Activated T-helper 1 cell treated with anti-CD3 and anti-CD28 coated beads, Interleukin-2, amount 50 U/mL, for 16 hours (primary cell): ENCODE data around the gene TMEM30B.

Experiments
- DNase-seq, 2 donors: peaks; one replicate each; pipeline ENCODE4 v3.0.0-alpha.2; 2020; ENCODE audit warnings: low read depth in 1 of 2, low spot score in 1 of 2

TMEM30B gene

DNA sequence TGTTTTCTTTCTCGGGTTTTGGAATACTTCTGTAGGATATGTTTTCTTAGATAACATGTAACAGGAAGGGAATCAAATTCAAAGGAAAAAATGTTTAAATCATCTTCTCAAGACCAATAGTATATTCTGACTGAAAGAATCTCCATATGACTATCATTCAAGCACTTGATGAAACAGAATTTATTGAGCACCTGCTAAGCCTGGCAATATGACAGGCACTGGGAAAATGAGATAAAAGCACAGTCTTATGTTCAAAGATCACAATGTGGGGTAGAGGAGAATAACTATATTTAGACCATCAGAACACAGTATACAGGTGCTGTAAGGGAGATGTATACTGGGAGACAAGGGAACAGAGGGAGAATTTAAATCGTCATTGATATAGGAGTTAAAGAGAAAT is 19.1 kb upstream of the TMEM30B start:
- no peak for DNase-seq

DNA sequence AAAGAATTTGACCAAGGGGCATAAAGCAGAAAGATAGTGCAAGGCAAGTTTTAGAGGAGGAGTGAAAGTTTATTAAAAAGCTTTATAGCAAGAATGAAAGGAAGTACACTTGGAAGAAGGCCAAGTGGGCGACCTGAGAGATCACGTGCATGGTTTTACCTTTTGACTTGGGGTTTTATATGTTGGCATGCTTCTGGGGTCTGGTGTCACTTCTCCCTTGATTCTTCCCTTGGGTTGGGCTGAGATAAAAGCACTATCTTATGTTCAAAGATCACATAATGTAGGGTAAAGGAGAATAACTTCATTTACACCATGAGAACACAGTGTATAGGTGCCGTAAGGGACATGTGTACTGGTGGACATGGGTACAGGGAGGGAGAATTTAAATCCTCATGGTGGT is 17.7 kb upstream of the TMEM30B start:
- DNase-seq, result no peak

GRCh38 chr14:61297581-61297980 is 16.4 kb upstream of the TMEM30B start:
- DNase-seq, result no peak

- DNase-seq, result no peak
These were observed 15.8 kb upstream of the TMEM30B start for GRCh38 chr14:61296719-61297502.

GRCh38 chr14:61296151-61296550 is 15.0 kb upstream of the TMEM30B start:
- DNase-seq, result no peak

DNA sequence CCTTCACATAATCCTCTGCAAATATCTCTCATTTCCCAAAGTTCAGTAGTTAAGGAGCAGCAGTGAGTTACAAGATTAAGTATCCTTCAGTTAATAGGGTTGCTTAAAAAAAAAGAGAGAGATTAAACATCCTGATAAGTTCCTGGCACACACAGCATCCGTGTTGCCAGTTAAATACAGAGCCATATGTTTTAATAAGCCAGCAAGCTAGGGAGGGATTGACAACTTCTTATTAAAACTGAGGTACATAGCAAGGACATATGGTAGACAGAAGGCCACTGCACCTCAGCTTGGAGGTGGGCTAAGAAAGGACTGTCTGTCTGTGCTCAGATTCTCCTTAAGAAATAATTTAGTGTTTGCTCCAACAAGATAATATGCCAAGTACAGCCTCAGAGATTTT is 9.6 kb upstream of the TMEM30B start:
- no peak for DNase-seq

DNA sequence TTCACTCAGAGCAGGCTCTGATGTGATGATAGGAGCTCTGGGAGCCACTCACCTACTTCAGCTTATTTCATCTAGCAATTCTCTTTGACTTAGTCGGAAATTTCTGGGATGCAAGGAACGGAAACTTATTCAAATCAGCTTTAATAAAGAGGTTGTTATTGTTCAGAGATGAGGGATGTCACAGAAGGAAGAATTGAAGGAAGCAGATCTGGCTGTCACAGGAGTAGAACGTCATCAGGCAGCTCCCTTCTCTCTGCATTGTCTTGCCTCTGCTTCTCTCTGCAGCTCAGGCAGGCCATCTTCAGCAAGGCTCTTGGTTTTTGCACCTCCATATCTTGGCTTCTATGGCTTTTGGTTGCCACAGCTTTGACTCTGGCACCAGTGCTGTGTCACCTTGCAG is 7.6 kb upstream of the TMEM30B start:
- DNase-seq, result no peak

DNA sequence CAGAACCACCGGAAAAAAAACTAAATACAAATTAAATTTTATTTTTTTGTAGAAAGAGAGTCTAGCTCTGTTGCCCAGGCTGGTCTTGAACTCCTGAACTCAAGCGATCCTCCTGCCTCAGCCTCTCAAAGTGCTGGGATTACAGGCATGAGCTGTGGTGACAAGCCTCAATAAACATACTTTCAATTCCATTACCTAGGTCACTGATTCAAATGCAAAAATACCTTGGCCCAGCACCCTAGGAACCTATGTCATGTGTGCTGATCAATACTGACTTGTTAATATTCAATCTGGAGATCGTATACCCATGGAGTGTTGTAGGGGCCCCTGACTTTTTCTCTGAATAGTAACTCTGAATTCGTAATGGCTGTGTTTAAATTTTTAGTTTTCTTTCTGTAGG is 7.1 kb upstream of the TMEM30B start:
- DNase-seq, result no peak

DNA sequence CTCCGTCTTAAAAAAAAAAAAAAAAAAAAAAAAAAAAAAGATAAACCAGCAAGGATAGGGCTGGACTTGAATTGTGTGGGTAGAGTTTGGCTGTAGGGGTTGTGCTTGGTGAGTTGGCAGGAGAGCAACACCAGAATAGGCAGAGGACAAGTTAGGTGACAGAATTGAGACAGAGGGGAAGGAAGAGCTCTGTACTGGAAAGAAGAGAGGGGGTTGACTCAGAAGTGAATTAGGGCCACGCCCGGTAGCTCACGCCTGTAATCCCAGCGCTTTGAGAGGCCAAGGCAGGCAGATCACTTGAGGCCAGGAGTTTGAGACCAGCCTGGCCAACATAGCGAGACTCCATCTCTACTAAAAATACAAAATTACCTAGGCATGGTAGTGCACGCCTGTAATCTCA is 6.1 kb upstream of the TMEM30B start:
- DNase-seq, result no peak

GRCh38 chr14:61285364-61285763 is 4.2 kb upstream of the TMEM30B start:
- DNase-seq, result no peak

- DNase-seq, result no peak
These were observed 2.9 kb upstream of the TMEM30B start for GRCh38 chr14:61284001-61284400.

DNA sequence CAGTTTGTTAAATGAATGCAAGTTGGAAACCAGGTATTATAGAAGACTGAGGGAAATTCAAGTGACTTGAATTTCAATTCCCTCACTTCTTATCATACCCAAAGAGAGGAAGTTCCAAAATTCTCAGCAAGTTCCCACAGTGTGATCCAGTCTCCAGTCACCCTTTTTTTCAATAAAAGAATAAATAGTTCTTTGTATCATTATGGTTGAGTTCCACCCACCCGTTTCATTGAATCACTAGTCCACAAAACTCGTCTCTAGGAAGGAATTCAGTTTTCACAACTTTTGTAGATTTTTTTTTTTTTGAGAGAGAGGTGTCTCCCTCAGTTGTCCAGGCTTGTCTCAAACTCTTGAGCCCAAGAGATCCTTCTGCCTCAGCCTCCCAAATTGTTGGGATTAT is 1.6 kb upstream of the TMEM30B start:
- DNase-seq, result no peak

DNA sequence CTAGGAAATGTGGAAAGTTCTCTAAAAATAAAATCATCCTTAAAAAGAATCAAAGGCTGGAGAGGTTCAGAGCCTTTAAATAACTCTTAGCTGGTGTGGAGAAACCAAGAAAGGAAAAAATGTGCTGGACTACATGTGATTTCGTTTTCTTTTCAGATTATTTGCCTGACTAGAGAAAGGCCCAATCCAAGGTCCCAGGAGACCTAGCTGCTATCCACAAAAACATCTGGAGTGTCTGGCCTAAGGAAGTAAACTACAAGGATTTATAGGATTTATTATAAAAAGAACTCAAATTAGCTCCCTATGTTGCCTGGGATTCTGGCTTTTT is 774 bp upstream of the TMEM30B start:
- DNase-seq, result no peak

DNA sequence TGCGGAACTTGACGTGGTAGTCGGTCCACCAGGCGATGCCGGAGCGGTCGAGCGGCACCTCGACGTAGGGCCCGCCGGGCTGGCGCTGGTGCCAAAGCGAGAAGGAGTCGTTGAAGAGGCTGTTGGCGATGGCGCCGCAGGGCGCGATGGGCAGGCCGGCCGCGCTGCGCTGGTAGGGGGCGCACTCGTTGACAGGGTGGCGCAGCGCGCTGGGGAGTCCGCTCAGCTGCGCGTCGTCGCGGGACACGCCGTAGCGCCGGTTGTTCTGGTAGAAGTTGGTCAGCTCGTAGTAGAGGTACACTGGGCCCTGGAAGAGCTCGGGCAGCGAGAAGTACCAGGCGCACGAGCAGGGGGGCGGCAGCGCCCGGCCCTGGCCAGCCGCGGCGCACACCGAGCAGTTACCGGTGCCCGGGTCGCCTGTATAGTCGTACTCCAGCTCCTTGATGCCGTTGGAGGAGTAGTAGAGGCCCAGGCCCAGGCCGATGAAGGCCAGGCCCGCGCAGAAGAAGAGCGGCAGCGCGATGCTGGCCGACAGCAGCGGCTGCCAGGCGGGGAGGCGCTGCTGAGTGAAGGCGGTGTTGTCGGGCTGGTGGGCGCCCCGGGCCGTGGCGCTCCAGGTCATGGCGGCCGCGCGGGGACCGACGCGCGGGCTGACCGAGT is 482 bp downstream of the TMEM30B start:
- peak; percentile 64 to 68 for DNase-seq

- peak in 1 of 2 donors; percentile 8 for DNase-seq
These were observed 1.0 kb downstream of the TMEM30B start for GRCh38 chr14:61280092-61280525.

GRCh38 chr14:61279082-61279481 is 2.1 kb downstream of the TMEM30B start:
- DNase-seq, result no peak

- DNase-seq, result no peak
These were observed 3.4 kb downstream of the TMEM30B start for GRCh38 chr14:61277784-61278183.

DNA sequence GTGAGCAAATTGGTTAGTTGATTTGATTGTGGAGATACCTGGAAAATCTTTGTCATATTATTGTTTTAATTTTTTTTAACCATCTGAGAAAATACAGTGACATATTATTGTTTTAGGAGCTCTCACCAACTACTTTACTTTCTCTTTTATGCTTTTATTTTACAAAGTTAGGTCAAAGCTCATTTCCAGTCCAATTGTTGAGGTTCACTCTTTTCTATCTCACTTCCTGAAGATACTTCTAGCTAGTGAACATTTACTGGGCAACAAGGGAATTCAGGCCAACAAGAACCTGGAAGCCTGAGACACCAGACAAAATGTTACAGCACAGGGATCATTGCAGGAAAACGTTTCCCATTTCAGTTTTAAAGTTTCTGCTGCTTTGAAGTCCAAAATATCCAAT is 3.9 kb downstream of the TMEM30B start:
- no peak for DNase-seq

- DNase-seq, result no peak
These were observed 9.6 kb downstream of the TMEM30B start for GRCh38 chr14:61271552-61271951.

DNA sequence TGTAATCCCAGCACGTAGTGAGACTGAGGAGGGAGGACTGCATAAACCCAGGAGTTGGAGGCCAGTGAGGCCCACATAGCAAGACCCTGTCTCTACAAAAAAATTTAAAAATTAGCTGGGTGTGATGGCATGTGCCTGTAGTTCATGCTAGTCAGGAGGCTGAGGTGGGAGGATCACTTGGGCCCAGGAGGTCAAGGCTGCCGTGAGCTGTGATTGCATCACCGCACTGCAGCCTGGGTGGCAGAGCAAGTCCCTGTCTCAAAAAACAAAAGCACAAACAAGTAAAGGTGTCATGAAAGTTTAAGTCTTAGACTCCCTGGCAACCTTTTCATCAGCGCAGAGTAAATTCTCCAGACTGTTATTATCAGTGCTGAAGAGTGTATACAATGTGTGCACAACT is 10.4 kb downstream of the TMEM30B start:
- no peak for DNase-seq

- DNase-seq, result peak; percentile 43 to 48
These were observed 11.6 kb downstream of the TMEM30B start for GRCh38 chr14:61269321-61270083.

DNA sequence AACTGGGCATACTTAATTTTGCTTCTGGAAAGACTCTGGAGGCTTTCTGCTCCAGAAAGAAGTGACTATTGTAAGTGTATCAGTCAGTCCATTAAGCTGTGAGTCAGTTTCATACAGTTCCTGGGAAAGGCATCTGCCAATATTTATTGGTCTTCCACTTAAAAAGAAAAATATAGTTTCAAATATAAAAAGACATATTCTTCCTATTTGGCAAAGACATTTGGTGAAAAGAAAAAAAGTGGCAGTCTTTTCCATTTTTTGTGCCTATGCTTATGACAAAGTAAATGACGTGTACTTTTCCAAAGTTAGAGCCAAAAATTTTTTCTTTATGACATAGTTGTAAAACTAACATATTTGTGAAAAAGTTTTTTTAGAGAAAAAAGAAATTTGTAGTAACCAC is 12.3 kb downstream of the TMEM30B start:
- no peak for DNase-seq
